ENCODE data around the gene TRERF1.

TRERF1 gene

DNA sequence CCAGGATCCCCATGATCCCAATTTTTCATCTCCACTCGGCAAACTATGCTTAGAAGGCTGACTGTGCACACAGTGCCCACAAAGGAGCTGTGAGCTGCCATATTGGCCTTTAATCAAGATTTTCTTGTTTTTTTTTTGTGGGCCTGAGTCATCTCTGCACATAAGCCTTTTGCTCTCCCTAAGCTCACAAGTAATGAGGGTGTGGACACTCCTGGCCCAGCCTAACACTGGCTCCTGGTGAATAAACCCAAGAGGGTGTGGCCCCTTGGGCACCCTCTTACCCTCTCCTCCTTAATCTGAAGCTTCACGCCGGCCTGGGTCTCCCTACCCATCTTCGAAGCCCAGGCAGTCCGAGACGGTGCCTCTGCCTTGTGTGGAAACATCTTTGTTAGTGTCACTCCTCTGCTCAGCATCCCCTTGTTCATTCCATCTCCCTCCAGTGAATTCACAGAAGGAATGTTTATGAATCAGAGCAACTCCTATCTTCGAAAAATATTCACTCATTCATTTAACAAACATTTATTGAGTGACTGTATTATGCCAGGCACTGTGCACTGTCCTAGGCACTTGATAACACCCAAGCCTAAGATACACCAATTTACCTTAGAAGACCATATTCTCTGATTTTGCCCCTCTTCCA is 211.9 kb downstream of the TRERF1 start:
- in situ Hi-C loops (cut with MboI; ENCODE audit: low pct_unique_long_range_greater_than_20kb, low sequenced_read_pairs, unreplicated experiment) = no loop called here
- no peak for DNase-seq (ENCODE audit: low spot score)
- TF ChIP-seq, protein P1, sequence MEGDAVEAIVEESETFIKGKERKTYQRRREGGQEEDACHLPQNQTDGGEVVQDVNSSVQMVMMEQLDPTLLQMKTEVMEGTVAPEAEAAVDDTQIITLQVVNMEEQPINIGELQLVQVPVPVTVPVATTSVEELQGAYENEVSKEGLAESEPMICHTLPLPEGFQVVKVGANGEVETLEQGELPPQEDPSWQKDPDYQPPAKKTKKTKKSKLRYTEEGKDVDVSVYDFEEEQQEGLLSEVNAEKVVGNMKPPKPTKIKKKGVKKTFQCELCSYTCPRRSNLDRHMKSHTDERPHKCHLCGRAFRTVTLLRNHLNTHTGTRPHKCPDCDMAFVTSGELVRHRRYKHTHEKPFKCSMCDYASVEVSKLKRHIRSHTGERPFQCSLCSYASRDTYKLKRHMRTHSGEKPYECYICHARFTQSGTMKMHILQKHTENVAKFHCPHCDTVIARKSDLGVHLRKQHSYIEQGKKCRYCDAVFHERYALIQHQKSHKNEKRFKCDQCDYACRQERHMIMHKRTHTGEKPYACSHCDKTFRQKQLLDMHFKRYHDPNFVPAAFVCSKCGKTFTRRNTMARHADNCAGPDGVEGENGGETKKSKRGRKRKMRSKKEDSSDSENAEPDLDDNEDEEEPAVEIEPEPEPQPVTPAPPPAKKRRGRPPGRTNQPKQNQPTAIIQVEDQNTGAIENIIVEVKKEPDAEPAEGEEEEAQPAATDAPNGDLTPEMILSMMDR (IDR thresholded peaks at IDR 0.05; ENCODE audit: extremely low read depth, insufficient read depth, missing control alignments) = no peak

DNA sequence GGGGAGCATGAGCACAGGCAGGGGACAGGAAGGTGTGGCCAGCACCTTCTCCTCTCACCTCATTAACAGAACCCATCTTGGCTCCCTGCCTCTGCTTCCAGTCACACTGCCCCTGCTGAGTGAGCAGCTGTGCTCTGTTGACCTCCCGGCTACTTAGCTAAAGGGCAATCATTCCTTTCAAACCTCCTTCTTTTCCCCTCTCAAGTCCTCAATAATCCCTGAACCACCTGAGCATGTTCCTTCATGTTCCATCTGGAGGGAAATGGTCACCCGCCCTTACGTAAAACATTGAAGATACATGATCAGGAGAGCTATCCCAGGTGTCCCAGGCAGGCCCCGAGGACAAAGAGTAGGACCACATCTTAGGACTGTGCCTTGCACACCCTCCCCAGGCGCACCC is 212.4 kb downstream of the TRERF1 start:
- in situ Hi-C loops (cut with MboI; ENCODE audit: low pct_unique_long_range_greater_than_20kb, low sequenced_read_pairs, unreplicated experiment) = no loop called here
- TF ChIP-seq, protein P1 (IDR thresholded peaks at IDR 0.05; ENCODE audit: extremely low read depth, insufficient read depth, missing control alignments) = no peak
- DNase-seq (ENCODE audit: low spot score) = no peak

DNA sequence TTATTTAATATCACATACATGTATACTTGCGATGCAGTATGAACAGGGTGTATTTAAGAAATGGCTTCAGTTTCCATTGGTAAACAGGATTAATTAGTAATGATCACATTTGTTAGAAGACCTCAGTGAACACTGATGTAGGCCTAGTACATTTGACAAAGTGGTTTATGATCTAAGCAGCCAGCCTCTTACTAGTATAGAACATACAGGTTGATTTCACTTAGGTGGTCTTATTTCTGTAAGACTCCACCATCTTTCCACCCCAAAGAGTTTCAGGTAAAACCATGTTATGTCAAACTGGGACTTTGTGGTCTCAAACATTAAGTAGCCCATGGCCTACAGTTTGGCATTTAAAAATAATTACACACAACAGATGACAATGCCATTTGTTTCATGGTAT is 213.9 kb downstream of the TRERF1 start:
- no peak for DNase-seq (ENCODE audit: low spot score)
- in situ Hi-C loops (cut with MboI; ENCODE audit: low pct_unique_long_range_greater_than_20kb, low sequenced_read_pairs, unreplicated experiment) = no loop called here
- TF ChIP-seq, protein P1 (IDR thresholded peaks at IDR 0.05; ENCODE audit: extremely low read depth, insufficient read depth, missing control alignments) = no peak

DNA sequence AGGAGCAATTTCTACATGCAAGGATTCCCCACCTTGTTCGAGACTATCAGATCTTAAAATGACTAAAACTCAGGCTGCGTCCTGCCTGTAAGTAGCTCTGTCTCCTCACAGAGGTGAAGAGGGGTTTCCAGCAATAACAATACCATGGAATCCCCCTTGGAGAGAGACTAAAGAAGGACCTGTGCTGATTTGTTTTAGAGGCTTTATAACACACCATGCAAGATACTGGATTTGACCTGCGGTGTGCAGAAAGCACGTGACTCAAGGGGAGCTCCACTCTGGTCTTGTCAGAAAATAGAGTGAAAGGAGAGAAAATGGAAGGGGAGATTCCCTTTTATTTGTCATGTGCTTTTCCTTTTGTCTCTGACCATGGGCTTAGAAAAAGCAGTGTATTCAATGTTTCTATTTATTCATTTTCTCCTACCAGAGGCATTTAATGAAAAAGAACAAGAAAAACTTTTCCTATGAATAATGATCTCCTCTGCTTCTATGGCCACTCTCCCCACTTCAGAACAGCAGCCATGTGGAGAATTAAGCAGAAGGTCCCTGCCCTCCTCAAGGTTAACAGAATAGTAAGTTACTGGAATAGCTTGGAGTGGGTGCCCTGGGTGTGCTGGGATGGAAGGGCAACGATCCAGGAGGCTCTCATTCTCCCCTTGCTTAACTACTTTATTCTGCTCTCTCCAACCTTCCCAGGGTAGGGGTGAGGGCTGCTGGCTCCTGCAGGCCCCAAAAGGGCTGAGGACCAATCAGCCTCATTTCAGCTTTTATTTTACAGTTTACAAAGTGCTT is 214.8 kb downstream of the TRERF1 start:
- in situ Hi-C loops (cut with MboI; ENCODE audit: low pct_unique_long_range_greater_than_20kb, low sequenced_read_pairs, unreplicated experiment) = no loop called here
- TF ChIP-seq, protein P1 (IDR thresholded peaks at IDR 0.05; ENCODE audit: extremely low read depth, insufficient read depth, missing control alignments) = no peak
- DNase-seq (ENCODE audit: low spot score) = peak; percentile 66

DNA sequence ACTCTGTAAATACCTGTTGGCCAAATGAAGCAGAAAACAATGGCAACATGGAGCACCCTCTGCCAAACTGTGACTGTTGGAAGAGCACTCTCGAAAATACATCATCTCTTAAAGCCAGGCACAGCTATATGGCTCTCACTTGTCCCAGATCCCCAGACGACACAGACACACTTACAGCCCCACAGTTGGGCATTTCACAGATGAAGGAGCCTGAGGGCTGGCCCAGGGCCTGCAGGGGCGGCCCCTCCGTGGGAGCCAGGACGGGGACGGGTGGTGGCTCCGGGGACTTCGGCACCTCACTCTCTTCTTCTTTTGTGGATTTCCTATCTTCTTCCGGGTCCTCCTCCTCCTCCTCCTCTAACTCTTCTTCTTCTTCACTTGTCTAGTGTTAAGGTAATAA is 215.7 kb downstream of the TRERF1 start:
- DNase-seq (ENCODE audit: low spot score) = no peak
- in situ Hi-C loops (cut with MboI; ENCODE audit: low pct_unique_long_range_greater_than_20kb, low sequenced_read_pairs, unreplicated experiment) = no loop called here
- TF ChIP-seq, protein P1 (IDR thresholded peaks at IDR 0.05; ENCODE audit: extremely low read depth, insufficient read depth, missing control alignments) = no peak

DNA sequence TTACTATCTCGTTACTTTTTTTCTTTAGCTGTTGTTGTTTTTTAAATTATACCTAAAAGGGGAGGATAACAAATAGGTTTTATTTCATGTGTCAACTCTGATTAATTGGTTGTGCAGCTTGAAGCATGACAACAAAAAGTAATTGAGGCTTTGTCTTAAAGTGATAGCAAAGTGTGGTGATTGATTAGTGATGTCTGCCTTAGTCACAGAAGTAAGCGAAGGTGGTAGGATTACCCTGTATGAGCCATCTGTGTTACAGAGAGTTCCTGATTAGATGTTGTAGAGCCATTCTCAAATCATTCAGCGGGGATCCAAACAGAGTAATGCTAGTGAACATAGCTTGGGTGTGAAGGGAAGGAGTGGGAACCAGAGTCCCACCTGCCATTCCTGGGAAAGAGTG is 219.7 kb downstream of the TRERF1 start:
- TF ChIP-seq, protein P1 (IDR thresholded peaks at IDR 0.05; ENCODE audit: extremely low read depth, insufficient read depth, missing control alignments) = no peak
- no peak for DNase-seq (ENCODE audit: low spot score)
- in situ Hi-C loops (cut with MboI; ENCODE audit: low pct_unique_long_range_greater_than_20kb, low sequenced_read_pairs, unreplicated experiment) = no loop called here

Data from GM13977 (cell line).